KBM-7 (cell line): ENCODE measurements around the gene COPS8.

Source experiments
- DNase-seq: peaks from one replicate; pipeline ENCODE4 v3.0.0-alpha.2; 2015
- in situ Hi-C: fragments of 300-500 bp; cut with MboI; formaldehyde crosslinking; loops from 2 replicates; pipeline ENCODE4 v1.14.3; 2020; ENCODE audit warnings: low sequenced_read_pairs, low pct_unique_long_range_greater_than_20kb, mixed read lengths

The COPS8 gene

DNA sequence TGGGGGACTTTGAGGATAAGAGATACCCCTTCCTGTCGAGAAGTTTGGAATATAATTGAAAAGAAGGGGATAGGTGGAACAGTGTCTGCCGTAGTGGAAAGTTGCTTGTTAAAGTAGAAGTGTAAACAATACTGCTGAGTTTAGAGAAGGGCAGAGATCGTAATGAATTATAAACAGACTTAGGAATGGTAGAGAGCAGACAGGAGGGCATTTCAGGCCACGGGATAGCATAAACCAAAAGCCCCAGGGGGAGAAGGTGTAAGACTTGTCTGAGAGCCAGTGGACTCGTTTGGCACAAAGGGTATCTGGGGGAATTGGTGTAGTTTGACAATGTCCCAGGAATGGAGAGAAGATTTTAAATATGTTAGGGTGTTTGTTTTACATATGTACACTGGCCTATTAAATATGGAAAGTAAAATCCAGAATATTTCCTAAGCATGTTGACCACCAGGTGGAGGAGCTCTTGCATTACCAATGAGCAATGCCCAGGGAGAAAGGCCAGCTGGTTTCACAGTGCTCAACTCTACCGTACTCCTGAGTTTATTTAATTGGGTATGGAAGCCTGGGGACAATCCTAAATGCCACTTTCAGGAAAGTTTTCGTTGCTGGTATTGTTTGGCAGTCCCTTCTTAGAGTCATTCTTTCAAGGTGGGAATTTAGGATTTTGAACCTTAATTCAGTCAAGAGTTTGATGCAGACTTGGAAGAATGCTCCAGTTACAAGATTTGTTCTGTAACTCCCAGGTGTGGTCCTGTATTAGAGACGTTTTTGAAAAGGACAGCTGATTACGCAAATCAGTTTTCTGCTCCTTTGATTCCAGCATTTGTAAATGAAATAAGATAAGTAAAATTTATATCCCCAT is 7.5 kb downstream of the COPS8 start:
- in situ Hi-C loops: no loop called here

DNA sequence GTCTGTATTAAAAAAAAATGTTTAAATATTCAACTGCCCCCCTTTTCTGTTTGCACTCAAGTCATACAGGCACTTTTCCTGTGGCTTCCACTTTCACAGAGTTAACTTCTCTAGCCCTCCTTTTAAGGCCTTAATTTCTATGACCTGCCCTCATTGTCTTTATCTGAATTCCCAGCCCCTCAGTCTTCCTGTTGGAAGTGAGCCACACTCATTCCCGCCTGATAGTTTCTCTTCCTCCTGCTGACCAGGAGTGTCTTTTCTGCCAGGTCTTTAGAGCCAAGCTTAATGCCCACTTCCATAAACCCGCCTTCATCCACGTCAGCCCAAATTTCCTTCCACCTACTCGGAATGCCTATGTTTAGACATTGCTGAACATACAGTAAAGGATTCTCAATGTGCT is 10.5 kb downstream of the COPS8 start:
- in situ Hi-C loops: no loop called here
- no peak for DNase-seq

More for the DNA sequence above, 7.5 kb downstream of the COPS8 start:
- DNase-seq: no peak

DNA sequence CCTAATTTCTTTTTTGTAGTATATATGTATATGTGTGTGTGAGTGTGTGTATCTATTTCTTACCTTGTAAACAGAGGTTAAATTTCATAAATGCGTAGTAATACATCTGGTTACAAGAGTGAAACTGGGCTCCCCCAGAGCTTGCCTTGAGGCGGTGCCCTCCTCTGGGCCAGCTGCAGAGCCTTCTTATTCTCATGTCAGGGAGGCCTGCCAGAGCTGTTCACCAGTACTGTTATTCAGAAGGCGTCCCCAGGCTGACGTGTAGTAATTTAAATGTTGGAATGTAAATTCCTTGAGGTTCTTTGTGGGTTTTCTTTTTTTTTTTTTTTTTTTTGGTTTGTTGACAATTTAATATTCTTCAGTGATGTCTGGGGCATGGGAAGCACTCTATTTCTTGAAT is 11.2 kb downstream of the COPS8 start:
- in situ Hi-C loops: no loop called here
- DNase-seq: no peak

DNA sequence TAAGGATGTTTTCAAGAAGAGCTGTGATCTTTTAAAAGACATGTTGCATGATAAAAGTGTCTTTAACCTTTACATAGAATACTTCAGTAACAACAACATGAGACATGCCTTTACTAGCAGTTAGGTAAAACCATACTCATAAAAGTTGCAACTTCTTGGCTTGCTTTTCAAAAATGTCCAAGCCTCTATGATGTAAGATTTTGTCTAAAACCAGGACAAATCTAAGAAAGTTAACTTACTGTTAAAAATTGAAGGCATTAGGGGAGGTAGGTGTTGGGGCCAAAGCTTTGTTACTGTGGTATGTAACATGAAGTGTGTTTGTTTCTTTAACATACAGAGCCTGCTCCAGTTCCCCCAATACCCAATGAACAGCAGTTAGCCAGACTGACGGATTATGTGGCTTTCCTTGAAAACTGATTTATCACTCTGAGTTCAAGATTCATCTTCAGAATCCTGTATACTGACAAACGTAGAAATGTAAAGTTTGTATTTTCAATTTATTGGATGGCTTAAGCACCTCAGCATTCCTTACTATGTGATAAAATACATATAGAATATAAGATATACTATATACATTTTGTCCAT is 11.7 kb downstream of the COPS8 start:
- in situ Hi-C loops: no loop called here

DNA sequence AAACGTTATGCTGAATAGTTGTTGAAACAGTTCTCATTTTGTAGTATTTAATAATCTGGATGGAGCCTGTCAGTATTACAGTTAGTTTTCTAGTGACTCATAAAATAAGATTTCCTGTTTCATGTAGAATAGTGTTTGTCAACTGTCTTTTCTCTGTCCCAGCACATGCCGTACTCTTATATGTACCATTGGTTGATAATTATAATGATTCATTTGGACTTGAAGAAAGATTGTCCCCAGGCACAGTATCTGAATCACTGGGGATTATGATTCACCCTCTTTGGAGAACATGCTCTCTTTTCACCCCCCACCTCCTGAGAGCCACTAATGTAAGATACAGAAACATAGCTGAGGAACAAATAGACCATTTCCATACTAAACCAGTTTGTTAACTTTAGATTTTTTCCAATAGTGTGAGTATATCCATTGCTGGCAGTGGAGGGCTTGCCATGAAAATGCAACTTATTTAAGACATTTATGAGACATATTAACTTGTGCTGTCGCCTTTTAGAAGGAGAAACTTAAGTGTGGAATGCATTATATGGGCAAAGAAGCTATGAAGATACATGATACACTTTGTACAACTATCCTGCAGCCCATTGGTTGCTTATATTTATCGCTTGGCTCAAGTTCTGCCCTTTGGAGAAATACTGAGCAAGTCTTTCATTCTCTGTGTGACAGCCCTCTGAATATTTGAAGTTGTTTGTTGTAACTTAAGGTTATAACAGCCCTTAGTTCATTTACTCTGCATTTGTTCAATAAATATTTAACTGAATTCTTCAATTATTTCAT is 12.4 kb downstream of the COPS8 start:
- in situ Hi-C loops: no loop called here
- DNase-seq: no peak

More for the DNA sequence above, 11.7 kb downstream of the COPS8 start:
- DNase-seq: no peak

DNA sequence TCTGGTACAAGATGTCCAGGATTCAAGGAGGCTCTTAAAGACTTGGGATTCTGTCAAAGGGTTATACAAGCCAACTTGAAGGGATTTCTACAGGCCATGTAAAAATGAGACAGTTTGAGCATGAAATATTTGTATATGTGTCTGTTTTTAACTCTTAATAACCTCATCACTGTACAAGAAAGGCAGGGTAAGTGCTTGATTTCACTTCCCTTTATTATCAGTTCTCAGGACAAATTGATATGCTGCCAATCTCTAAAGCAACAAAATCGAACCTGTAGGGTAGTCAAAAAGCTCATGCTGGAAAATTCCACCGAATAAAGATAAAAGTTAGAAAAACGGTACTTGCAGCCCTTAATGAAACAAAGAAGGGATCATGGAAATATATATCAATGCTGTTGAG is 14.1 kb downstream of the COPS8 start:
- in situ Hi-C loops: no loop called here
- no peak for DNase-seq

DNA sequence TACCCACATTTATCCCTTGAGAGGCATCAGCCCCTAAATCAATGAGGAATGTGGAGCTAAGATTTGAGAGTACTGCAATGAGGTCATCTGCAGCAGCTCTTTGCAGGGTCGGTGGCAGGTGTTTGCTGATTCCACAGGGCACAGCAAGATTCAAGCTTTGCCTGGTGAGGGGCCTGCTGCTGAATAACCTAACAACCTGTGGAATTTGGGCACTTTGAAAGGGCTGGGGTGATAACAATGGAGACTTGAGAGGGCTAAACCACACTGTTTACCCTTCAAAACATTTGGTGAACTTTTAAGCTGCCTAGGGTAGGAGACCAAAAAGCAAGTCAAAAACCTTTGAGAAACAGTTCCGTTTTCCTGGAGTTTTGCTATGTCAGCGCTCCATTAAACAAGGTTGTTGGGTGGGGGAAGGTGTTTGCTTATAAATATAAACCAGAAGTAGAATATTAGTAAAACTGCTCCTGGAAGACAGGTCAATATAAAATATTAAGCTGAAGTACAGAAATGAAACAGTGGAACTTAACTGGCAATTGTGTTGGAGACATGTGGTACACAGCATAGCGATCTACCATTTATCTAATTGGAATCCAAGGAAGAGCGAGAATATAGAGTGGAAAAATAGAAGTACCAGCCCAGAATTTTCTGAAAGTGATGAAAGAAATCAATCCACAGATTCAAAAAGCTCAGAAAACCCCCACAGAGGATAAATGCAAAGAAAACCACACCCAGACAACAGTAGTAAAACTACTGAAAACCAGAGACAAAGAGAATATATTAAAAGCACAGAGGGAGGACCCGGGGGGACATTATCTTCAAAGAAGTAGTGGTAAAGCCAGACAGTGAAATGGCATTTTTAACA is 15.7 kb downstream of the COPS8 start:
- in situ Hi-C loops: no loop called here
- DNase-seq: no peak

DNA sequence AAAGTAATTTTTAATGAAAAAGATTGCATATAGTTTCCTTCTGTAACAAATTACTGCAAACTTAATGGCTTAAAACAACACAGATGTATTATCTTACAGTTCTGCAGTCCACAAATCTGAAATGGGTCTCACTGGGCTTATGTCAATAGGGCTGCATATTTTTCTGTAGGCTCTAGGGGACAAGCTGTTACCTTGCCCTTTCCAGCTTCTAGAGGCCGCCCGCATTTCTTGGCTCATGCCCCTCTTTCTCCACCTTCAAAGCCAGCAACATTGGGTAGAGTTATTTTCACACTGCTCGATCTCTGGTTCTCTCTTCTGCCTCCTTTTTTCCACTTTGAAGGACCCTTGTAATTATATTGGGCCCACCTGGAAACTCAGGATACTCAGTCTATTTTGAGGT is 16.7 kb downstream of the COPS8 start:
- in situ Hi-C loops: no loop called here
- DNase-seq: no peak

DNA sequence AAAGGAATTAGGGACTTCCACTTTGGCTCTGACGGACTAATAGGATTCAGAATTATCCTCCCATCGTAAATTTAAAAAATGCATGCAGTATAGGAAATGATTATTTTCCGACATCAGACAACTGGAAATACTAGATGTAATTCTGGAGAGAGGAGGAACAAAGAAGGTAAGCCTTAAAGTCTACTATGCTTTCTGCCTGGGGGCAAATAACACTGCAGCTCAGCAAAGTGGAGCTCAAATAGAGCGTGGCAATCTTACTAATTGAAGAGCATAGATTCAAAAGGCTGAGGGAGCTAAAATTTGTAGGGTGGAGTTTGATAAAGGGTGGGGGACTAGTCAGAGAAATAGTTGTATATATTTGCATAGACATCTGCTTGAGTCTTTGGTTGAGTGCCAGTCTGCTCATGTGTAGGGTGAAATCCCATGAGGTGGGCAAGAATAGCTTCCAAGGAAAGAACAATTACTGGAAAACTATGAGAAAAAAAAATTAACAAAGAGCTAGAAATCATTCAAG is 23.8 kb downstream of the COPS8 start:
- DNase-seq: no peak
- in situ Hi-C loops: no loop called here

DNA sequence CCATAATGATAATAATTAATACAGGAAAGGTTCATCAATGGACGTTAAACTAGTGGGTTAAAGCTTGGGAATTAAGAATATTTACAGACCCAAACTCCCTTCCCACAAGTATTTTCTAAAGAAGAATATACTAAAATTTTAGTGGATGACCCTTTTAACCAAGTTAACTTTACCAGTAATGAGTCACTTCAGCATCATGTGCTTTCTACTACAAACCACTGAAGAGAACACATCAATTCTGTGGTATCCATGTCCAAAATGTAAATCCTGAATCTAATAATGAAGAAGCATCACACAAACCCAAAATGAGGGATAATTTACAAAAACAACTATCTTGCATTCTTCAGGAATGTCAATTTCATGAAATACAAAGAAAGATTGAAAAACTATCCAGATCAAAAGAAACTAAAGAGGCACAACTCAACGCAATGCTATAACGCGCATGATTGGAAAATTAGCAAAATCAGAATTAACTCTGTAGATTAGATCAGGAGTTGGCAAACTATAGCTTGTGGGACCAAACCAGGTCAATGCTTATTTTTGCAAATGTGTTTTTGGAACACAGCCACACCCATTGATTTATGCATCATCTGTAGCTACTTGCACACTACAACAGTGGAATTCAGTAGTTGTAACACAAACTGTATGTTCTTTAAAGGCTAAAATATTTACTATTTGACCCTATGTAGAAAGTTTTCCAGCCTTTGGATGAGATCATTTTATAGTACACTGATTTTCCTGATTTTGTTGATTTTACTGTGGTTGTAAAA is 27.5 kb downstream of the COPS8 start:
- in situ Hi-C loops: no loop called here

DNA sequence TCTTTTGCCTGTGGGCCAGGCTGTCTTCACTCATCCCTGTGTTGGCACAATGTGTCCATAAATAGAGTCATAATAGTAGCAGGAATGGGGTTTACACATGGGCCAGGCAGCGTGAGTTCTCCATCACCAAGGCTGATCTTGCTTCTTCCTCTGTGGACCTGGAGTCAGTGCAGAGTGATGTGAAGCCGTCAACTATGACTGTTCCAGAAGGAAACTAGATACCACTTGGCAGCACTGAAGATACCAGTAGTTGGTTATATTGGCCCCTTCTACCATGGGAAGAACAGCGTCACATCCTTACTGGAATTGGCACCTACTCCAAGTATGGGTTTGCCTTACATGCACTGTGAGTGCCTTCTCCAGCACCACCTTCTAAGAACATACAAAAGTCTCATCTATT is 30.2 kb downstream of the COPS8 start:
- in situ Hi-C loops: no loop called here
- DNase-seq: no peak

More for the DNA sequence above, 27.5 kb downstream of the COPS8 start:
- DNase-seq: no peak

DNA sequence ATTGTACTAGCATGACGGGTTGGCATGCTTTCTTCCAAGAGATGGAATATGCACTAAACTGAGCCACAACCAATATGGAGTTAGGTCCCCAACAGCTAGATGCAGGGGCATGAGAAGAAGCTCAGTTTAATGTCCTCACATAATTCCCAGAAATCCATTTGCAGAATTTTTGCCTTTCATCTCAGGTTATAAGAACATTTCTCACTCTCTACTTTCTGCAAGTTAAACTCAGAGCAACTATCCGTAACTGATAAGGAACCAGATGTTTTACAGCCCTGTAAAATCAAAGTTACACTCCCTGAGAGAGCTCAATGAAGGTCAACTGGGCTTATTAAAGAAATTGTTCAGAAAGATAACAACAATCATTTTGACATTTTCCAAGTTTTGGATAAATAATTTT is 30.7 kb downstream of the COPS8 start:
- in situ Hi-C loops: no loop called here
- no peak for DNase-seq

DNA sequence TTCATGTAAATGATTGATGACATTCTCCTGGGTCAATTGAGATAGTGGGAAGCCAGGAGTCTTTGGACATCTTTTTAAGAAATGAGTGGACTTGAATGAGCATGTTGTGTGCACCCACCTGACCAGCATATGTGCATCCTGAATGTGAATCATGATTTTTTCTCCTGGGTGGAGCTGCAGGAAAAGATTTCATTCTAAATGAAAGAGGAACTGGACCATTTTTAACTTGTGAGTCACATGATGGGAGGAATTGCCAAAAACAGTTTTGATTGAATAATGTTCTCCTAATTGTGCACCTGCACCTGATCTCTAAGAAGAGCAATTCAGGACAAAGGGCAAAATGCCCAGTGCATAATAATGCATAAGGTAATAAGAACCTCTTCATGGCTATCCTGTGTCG is 32.3 kb downstream of the COPS8 start:
- DNase-seq: no peak
- in situ Hi-C loops: no loop called here

DNA sequence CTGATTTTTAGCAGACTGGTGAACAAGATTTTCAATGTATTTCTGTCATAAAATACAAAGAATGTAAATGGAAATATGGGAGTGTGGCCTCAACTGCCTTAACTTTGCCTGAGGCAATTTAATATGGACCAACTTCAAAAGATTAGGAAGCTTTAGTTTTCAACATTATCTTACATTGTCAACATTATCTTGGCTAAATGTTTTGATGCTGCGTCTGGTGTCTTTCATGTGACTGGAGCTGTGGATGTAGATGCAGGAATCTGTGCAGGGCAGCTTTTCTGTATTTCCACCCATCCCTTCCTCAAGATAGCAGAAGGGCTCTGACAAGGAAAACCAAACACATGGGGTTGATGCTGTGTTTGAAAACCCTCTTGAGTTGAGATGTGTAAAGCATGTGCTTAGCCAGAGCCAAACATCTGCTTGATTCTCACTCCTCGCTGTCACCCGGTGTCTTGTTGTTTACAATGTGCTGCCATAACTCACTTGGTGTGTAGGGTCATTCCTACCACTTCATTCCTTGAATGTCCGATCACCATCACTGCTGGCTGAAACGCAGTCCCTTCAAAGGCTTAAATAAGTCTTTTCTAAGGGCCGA is 33.0 kb downstream of the COPS8 start:
- in situ Hi-C loops: no loop called here

DNA sequence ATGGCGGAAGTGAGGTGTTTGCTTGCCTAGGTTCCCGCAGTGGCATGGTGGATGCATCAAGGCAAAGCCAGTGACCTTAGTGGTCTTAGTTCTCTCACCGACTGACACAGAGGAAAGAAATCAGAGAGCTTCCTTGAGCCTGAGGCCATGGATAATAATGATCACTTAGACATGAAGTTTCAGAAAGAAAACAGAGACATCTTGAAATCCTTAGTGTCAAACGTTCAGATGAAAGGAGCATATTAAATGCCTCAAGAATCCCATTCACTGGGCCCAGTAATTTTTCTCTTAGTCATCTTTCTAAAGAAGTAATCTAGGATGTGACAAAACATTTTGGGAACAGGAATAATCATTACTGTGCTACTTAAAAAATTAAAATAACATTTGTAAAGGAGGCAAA is 35.2 kb downstream of the COPS8 start:
- in situ Hi-C loops: no loop called here
- DNase-seq: no peak

More for the DNA sequence above, 33.0 kb downstream of the COPS8 start:
- DNase-seq: no peak

DNA sequence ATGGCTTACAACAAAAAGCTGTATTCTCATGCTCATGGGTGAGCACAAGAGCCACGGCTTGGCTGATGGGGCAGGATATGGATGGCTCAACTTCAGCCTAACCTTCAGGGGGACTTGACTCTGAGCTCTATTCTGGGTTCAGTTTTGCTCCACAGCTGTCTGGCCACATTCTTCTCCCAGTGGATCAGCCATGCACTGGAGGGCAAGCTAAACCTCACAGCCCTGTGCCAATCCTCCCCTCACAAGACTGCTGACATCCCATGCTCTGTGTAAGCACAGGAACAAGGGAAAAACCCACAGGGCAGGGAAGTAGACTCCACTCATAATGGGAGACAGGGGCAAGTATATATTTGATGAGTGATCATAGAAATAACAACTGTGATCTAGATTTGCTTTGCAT is 35.6 kb downstream of the COPS8 start:
- in situ Hi-C loops: no loop called here
- no peak for DNase-seq

DNA sequence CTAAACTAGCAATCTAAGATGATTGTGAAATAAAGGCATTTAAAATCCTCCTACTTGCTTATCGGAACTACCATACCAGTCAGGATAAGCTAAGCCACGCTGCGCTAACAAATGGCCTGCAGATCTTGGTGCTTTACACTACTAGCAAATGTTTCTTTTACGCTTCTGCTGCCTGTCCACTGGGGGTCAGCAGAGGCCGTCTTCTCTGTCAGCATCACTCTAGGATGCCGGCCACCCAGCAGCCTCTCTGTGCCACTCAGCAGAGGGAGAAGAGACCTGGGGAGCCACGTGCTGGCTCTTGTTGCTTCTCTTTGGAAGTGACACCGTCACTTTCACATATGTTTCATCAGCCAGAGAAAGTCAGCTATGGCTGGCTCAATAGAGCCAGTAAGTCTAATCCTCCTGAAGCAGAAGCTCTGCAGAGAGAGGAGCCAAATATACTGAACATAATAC is 36.6 kb downstream of the COPS8 start:
- peak; percentile 28 for DNase-seq
- in situ Hi-C loops: no loop called here

DNA sequence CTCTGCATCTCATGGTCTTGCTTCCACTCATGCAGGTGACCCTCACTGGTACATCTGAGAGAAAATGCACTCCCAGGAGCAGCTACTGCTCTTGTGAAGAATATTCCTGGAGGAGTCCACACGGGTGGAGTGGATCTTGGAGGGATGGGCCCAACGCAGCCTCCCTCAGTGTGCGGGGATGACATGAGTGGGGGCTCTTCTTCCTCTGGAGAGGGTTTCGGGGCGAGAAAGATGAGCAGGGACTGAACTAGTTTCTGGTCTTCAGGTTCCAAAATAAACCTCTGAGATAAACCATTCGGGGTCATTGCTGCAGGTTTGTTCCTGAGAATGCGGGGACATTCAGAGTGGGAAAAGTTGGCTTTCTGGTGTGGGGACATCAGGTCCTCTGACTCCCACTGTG is 39.1 kb downstream of the COPS8 start:
- DNase-seq: no peak
- in situ Hi-C loops: no loop called here
